Measurements from ENCODE around the gene PATL1.
"Not testable (repeated sequence)": the region's sequence is repeated elsewhere in the genome, so short reads cannot be mapped to it uniquely, and the experiment has no call there.

The PATL1 gene, protein sequence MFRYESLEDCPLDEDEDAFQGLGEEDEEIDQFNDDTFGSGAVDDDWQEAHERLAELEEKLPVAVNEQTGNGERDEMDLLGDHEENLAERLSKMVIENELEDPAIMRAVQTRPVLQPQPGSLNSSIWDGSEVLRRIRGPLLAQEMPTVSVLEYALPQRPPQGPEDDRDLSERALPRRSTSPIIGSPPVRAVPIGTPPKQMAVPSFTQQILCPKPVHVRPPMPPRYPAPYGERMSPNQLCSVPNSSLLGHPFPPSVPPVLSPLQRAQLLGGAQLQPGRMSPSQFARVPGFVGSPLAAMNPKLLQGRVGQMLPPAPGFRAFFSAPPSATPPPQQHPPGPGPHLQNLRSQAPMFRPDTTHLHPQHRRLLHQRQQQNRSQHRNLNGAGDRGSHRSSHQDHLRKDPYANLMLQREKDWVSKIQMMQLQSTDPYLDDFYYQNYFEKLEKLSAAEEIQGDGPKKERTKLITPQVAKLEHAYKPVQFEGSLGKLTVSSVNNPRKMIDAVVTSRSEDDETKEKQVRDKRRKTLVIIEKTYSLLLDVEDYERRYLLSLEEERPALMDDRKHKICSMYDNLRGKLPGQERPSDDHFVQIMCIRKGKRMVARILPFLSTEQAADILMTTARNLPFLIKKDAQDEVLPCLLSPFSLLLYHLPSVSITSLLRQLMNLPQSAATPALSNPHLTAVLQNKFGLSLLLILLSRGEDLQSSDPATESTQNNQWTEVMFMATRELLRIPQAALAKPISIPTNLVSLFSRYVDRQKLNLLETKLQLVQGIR

DNA sequence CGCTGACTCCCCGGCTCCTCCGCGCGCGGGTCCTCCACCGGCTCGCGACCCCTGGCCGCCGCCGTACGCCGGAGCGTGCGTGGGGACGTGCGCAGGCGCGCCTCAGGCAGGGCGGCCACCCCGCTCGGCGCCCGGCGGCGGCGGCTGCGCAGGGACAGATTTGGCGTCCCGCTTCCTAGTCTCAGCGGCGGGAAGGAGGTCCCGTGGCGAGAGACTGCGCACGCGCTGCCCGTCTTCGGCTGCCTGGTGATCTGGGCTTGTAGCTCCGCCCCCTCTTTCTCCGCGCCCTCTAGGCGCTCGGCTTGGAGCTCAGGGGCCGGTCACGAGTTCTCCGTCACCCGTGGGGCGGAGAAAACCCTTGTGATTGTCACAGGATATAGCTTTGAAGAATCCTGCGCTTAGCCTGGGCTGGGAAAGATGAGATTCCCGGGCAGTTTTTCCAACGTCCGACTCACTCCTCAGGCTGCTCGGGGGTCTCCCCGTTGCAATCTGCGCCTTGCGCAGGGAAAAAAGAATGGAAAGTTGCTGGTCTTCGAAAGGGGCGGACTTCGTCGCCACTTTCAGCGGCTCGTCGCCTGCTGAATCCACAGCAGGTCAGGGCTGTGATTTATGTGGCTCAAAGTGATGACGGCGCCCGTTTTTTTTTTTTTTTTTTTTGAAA lies at the start of gene PATL1:
TSS of gene PATL1 (minus strand) at position 88 of the 661 bp plus-strand sequence. CDS start 142 bp downstream, outside the sequence.
- peak; percentile 92 for DNase-seq

- DNase-seq: no peak
These were observed 47.2 kb upstream of the PATL1 start for GRCh38 chr11:59716051-59716450.

DNA sequence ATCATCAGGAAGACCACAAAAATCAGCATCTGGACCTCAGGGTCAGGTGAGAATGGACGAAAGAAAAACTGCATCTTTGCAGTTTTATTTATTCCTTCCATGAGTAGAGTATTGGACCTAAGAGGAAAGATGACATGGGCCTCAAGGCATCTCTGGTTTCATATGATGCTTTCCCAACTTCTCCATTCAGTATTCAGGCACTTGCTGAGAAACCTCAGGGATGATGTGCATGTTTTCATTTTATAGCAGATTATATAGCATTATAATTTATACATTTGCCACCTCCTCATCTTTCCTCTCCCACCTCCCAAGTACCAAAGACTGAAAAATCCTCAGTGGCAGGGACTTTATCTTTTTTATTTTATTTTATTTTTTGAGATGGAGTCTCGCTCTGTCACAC lies 44.9 kb upstream of the PATL1 start, which contains the start of gene OR10V1:
TSS of gene OR10V1 (minus strand) at position 101 of the 400 bp plus-strand sequence. CDS start at position 101, 0 bp downstream.
- no peak for DNase-seq

GRCh38 chr11:59710136-59710847 lies 41.5 kb upstream of the PATL1 start:
- no peak for DNase-seq

- DNase-seq: no peak
These were observed 39.7 kb upstream of the PATL1 start for GRCh38 chr11:59708537-59708936.

- DNase-seq: no peak
These were observed 38.5 kb upstream of the PATL1 start for GRCh38 chr11:59707371-59707770.

GRCh38 chr11:59706518-59707285 lies 37.9 kb upstream of the PATL1 start:
- DNase-seq: no peak

GRCh38 chr11:59705294-59705693 lies 36.5 kb upstream of the PATL1 start:
- no peak for DNase-seq

GRCh38 chr11:59703515-59703914 lies 34.7 kb upstream of the PATL1 start:
- not testable (repeated sequence) for DNase-seq

DNA sequence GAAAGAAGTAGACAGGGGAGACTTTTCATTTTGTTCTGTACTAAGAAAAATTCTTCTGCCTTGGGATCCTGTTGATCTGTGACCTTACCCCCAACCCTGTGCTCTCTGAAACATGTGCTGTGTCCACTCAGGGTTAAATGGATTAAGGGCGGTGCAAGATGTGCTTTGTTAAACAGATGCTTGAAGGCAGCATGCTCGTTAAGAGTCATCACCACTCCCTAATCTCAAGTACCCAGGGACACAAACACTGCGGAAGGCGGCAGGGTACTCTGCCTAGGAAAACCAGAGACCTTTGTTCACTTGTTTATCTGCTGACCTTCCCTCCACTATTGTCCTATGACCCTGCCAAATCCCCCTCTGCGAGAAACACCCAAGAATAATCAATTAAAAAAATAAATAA lies 31.3 kb upstream of the PATL1 start:
- DNase-seq: not testable (repeated sequence)

DNA sequence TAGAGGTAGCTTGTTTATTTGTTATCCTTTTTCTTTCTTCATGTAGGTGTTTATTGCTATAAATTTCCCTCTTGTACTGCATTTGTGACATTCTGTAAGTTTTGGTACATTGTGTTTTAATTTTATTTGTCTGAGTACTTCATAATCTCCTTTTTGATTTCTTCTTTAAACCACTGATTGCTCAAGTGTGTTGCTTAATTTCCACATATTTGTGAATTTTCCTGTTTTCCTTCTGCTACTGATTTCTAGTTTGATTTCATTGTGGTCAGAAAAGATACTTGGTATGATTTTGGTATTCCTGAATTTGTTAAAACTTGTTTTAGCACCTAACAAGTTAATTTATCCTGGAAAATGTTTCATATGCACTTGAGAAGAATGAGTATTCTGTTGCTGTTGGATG lies 29.7 kb upstream of the PATL1 start:
- DNase-seq: no peak

DNA sequence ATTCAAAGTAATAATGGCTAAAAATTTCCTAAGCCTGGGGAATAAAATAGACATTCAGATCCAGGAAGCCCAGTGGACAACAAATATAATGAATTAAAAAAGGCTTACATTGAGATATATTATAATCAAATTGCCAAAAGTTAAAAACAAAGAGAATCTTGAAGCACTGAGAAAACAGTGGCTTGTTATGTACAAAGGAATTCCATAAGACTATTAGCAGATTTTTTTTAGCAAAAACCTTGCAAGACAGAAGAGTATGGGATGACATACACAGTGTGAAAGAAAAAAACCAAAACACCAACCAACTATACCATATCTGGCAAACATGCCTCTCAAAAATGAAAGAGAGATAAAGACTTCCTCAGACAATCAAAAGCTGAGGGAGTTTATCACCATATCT lies 24.1 kb upstream of the PATL1 start:
- no peak for DNase-seq

- DNase-seq: no peak
These were observed 22.3 kb upstream of the PATL1 start for GRCh38 chr11:59691156-59691555.

DNA sequence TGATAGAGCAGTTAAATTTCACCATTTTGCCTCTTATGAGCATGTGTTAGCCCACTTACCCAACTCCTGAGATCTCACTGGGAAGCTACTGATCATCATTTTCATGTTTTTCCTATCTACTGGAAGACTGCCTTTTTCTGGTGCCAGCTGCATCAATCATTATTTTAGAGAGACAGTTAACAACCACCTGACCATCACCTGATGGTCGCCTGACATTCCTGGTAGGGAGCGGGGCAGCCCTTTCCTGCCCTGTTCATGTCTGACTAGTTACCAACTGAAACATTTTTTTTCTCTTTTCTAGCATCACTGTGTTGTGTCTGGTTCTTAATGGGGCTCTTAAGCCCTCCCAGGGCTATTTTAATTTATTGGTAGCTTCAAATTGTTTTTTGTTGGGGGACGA lies 20.2 kb upstream of the PATL1 start:
- DNase-seq: no peak

DNA sequence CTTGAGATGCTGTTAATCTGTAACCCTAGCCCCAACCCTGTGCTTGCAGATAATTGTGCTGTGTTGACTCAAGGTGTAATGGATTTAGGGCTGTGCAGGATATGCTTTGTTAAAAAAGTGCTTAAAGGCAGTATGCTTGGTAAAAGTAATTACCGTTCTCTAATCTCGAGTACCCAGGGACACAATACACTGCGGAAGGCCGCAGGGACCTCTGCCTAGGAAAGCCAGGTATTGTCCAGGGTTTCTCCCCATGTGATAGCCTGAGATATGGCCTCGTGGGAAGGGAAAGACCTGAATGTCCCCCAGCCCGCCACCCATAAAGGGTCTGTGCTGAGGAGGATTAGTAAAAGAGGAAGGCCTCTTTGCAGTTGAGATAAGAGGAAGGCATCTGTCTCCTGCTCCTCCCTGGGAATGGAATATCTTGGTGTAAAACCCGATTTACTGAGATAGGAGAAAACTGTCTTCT lies 12.5 kb upstream of the PATL1 start:
- DNase-seq: not testable (repeated sequence)

DNA sequence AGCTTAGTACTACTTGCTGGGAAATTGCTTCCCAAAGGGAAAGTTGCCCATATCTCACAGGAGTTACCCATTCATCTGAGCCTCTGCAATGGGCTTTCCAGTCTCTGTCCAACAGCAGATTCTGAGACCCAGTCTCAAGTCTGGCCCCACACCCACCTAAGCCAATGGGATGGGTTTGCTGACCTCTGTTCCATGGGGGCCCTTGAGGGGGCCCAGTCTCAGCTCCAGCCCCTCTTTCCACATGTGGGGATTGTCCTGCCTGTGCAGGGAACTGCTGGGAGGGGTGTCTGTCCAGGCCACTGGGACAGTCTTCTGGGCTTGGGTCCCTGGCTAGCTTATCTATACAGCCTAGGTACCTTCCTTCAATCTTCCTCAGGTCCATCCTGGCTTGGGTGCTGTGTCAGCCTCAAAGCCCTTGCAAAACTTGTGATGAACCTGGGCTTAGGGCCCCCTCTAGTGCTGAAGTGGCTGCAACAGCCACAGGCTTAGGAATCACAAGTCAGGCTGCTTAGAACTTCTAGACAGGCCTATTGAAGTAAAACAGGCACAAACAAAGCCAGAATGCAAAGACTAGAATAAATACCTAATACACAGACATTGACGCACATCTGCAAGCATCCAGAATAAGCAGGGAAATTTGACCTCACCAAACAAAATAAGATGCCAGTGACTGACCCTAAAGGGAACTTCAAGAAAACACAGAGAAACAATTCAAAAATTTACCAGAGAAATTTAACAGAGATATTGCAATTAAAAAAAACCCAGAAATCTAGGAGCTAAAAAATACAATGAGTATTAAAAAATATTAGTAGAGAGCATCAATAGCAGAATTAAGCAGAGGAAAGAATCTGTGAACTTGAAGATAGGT lies 11.7 kb upstream of the PATL1 start:
- no peak for DNase-seq

DNA sequence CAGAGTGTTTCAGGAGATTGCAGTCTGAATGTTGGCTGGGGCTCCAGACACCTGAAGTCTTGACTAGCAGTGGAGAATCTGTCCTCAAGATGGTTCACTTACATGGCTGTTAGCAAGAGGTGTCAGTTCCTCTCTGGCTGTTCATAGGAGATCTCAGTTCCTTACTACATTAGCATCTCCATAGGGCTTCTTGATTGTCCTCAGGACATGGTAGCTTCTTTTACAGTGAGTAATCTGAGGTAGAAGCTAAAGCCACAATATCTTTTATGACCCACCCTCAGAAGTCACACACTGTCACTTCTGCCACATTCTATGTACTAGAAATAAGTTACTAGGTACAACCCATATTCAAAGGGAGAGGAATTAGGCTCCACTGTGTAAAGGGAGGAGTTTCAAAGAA lies 10.5 kb upstream of the PATL1 start:
- no peak for DNase-seq

- no peak for DNase-seq
These were observed 10.0 kb upstream of the PATL1 start for GRCh38 chr11:59678813-59679165.

- DNase-seq: no peak
These were observed 9.4 kb upstream of the PATL1 start for GRCh38 chr11:59678118-59678812.

DNA sequence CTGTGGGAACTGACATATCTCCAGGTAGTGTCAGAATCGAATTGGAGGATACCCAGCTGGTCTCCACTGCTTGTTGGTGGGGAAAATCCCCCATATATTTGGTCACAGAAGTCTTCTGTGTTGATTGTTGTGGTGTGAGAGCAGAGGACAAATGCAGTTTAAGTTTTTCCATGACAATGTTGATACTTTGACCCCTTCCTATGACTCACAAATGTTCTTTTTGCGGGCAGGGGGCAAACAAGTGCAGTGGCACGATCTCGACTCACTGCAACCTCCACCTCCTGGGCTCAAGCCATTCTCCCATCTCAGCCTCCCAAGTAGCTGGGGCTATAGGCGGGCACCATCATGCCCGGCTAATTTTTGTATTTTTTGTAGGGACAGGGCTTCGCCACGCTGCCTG lies 7.4 kb upstream of the PATL1 start:
- no peak for DNase-seq

Measured in DMS79 (cell line).